Activated CD4-positive, alpha-beta T cell treated with anti-CD3 and anti-CD28 coated beads, Interleukin-2, amount 50 U/mL, for 1 hour (primary cell): ENCODE measurements around the gene CMTR1.
"Not testable (repeated sequence)": the region's sequence is repeated elsewhere in the genome, so short reads cannot be mapped to it uniquely, and the experiment has no call there.

ENCODE experiments used
- DNase-seq: peaks from one replicate; pipeline ENCODE4 v3.0.0-alpha.2; 2020

The CMTR1 gene, protein sequence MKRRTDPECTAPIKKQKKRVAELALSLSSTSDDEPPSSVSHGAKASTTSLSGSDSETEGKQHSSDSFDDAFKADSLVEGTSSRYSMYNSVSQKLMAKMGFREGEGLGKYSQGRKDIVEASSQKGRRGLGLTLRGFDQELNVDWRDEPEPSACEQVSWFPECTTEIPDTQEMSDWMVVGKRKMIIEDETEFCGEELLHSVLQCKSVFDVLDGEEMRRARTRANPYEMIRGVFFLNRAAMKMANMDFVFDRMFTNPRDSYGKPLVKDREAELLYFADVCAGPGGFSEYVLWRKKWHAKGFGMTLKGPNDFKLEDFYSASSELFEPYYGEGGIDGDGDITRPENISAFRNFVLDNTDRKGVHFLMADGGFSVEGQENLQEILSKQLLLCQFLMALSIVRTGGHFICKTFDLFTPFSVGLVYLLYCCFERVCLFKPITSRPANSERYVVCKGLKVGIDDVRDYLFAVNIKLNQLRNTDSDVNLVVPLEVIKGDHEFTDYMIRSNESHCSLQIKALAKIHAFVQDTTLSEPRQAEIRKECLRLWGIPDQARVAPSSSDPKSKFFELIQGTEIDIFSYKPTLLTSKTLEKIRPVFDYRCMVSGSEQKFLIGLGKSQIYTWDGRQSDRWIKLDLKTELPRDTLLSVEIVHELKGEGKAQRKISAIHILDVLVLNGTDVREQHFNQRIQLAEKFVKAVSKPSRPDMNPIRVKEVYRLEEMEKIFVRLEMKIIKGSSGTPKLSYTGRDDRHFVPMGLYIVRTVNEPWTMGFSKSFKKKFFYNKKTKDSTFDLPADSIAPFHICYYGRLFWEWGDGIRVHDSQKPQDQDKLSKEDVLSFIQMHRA

DNA sequence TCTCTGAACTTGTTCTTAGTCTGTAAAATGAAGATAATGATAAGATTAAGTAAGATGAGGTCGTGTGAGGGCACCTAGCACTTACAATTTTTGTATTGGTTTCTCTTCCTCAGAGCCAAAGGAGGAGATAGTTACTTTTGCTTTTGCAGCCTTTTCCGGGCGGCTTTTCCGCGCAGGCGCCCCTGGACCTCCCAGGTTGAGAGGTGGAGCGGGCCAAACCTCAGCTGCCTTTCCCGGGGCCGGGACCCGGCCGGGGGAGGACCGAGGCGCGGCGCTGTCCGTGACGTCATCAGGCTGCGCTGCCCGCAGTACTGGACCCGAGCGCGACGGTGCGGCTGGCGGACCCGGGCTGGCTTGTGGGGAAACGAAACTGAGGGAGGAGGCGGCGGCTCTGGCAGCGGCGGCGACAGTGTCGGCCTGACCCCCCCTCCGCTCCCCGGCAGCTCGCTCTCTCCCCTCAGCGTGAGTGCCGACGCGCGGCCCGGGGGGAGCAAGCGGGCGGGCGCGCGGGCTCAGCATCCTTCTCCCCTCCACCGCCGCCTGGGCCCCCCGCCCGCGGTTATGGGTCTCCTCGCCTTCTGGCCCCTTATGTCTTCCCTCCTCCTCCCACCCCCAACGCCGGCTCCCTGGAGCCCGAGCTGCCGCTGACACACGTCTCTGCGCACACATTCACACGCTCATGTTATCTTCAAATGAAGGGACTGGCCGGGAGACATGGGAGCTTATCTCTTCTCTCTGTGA is at the start of gene CMTR1:
Gene CMTR1 (plus strand): TSS at position 306 of the 741 bp plus-strand sequence. CDS start 2,409 bp downstream, outside the sequence.
- DNase-seq, result peak; percentile 97

DNA sequence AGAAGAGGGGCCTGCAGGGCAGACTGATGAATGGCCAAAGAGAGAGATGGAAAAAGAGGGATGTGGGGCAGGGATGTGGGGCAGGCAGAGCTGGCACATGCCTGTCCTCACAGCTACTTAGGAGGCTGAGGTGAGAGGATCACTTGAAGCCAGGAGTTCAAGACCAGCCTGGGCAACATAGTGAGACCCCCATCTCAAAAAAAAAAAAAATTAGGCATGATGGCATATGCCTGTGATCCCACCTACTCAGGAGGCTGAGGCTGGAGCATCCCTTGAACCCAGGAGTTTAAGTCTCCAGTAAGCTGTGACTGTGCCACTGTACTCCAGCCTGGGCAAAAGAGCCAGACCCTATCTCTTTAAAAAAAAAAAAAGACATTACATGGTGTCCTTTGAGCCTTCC is 44.4 kb upstream of the CMTR1 start:
- DNase-seq, result no peak

DNA sequence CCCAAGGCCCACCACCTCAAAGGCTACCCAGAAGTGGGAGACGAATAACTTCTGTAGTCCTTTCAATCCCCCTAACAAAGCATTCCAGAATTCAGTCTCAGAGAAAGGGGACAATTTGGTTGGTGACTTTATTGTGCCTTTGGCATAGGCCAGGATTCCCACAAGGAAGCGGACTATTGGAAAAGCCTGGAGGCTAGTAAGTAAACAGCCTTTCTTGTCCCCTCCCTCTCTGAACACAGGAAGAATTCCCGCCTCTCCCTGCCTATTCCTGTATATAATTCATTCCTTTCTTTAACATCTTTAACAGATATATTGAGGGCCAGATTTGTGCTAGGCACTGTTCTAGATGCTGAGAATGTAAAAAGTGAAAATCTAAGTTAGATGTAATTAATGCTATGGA is 43.2 kb upstream of the CMTR1 start:
- no peak for DNase-seq

DNA sequence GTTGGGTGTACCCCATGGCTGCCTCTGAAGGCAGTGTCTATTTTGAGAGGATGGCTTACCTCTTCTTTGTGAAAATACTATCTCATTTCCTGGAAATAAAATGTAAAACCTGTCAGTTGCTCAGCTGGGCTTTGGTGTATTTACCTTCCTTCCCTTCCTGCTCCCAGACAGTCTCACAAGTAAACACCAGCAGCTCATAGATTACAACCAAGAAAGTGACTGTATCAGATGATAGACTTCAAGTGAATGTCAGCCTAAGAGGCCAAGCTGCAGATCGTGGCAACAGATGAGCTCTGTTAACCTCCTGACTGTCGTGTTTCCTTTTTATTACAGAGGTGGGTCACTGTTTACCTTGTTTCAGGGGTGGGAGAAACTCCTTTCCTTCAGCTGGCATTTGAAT is 41.9 kb upstream of the CMTR1 start:
- DNase-seq, result no peak

DNA sequence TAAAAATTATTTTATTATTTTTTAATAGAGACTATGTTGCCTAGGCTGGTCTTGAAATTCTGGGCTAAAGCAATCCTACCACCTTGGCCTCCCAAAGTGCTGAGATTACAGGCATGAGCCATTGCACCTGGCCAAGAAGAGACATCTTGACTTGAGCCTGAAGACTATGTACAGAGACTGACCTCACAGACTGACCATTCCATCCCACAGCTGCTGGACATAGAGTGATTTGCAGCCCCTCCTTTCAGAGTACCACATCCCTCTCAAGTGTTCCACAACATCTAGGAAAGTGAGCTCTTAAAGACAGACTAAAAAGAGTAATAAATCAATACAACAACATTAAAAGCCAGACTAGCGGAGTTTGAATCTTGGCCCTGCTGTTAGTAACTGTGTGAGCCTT is 40.2 kb upstream of the CMTR1 start:
- DNase-seq, result no peak

DNA sequence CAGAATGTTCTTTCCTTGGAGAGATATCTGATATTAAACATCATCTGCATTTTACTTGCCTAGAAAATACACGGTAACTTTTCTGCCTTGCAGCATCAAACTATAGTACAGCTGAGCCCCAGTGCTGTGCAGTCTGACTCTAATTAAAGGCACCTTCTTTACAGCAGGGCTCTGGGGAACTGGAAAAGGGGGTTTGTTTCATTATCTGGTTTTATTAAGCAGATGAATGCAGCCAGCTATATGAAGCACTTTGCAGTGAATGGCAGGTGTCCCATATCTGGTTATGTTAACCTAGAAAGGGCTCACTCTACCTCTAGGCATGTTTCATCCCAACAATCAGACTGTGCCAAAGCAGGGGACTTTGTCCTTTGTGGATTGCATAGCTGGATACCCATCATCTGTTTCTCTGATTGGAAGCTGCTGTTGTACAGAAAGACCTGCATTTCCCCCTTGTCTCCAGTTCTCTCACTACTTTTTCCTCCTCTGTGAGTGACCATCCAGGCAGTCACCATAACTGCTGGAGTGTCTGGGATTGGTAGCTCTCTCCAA is 39.6 kb upstream of the CMTR1 start:
- DNase-seq, result no peak

DNA sequence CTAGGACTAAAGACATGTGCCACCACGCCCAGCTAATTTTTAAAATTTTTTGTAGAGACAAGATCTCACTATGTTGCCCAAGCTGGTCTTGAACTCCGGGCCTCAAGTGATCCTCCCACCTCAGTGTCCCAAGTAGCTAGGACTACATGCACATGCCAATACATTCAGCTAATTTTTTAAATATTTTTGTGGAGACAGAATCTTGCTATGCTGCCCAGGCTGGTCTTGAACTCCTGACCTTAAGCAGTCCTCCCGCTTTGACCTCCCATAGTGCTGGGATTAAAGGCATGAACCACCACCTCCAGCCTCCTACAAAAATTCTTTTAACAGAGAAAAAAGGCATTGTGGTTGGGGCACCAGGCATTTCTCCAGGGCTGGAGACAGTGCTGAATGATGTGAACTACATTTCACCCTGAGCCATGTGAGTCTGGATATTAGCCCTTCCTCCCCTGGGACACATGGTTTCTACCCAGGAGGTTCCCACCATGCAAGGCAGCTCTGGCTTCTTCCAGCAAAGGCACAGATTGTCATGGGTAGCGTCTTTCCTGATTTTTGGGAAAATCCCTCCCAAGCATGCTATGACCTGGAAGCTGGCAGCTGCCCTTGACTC is 36.3 kb upstream of the CMTR1 start:
- DNase-seq, result no peak

DNA sequence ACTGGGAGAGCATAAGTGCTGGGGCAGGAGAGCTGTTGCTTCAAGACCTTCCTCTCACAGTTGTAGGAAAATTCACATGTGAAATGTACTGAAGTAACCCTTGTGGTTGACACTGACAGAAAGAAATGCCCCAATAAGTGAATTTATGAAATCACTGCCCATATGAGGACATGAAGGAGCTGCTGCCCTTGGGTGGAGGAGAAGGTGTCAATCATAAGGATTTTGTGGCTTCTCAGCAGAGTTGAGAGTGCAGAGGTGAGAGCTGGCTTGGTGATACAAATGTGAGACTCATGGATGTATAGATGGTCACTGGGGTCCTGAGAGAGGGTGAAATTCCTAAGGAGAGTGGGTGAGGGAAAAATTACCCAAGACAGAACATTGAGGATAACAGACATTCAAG is 33.9 kb upstream of the CMTR1 start:
- no peak for DNase-seq

DNA sequence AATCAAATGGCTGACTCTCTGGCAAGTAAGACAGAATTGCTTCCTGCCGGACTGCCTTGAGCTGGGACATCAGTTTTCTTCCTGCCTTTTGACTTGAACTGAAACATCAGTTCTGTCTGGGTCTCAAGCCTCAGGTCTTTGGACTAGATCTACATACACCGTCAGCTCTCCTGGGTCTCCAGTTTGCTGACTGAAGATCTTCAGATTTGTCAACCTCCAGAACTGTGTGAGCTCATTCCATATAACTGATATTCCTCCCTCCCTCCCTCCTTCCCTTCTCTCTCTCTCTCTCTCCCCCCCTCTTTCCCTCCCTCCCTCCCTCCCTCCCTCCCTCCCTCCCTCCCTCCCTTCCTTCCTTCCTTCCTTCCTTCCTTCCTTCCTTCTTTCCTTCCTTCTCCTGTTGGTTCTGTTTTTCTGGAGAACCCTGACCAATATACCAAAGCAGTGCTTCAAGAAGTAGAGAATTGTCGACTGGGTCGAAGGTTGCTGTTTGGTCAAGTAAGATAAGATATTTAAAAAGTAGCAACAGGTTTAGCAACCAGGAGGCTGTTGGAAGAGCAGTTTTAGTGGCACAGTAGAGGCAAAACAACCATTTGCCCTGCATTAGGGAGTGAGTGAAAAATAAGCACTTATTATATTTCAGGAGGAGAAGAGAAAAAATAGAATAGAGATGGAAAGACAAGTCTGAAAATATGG is 33.1 kb upstream of the CMTR1 start:
- no peak for DNase-seq

DNA sequence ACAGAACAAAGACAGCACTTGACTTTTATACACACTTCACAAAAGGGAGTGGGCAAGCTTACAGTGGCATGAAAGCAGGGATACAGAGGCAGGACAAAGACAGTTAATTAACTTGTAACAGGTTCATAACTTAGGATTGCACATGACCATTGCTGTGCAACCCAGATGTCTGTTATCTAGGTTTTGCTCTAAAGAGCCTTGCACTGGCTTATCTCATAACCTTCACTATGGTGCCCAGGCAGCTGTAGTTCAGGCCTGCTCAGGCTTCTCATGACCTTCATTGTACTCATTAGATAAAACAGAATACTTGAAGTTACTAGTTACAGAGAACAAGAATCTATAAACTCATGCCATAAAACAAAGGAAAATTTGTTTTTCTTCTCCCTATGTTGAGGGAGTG is 31.4 kb upstream of the CMTR1 start:
- DNase-seq, result not testable (repeated sequence)

DNA sequence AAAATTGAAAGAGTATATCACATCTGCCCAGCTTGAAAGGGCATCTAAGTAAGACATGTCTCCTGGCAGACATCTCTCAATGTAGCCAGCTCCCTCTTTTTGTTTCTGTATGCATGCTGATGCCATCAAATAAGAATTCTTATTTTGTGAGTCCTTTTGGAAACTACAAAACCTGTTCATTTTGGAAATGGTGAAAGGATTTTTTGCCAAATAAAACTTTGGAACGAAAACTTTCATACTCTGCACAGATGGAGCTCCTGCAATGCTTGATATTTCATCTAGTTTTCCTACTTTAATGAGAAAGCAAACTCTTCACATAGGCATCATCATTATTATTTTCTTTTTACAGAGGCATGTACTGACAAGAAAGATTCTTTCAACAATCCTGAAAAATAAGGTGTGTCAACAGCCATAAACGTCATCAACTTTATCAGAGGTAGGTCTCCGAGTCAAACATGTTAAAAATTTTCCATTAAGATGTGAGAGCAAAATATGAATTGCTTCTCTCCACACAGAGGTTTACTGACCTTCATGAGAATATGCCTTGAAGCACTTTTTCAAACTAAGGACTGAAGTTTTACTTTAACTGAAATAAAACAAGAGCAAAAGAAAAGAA is 26.2 kb upstream of the CMTR1 start:
- no peak for DNase-seq

DNA sequence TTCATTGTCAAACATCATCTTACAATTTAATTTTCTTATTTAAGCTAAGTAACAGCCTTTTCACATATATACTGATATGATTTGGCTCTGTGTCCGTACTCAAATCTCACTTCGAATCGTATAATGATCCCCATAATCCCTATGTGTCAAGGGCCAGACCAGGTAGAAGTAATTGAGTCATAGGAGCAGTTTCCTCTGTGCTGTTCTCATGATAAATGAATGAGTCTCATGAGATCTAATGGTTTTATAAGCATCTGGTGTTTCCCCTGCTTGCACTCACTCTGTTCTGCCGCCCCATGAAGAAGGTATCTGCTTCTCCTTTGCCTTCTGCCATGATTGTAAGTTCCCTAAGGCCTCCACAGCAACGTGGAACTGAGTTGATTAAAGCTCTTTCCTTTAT is 25.1 kb upstream of the CMTR1 start:
- DNase-seq, result no peak

DNA sequence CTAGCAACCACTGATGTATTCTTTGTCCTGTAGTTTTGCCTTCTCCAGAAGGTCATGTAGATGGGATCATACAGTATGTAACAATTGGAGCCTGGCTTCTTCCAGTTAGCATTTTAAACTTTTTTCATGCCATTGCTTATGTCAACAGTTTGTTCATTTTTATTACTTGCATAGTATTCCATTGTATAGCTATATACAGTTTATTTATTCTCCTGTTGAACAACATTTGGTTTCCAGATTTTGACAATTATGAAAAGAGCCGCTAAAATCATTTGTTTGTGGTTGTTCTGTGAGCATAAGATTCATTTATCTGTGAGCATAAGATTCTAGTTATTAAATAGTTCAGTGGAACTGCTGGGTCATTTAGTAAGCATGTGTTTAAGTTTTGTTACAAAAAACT is 23.5 kb upstream of the CMTR1 start:
- no peak for DNase-seq

DNA sequence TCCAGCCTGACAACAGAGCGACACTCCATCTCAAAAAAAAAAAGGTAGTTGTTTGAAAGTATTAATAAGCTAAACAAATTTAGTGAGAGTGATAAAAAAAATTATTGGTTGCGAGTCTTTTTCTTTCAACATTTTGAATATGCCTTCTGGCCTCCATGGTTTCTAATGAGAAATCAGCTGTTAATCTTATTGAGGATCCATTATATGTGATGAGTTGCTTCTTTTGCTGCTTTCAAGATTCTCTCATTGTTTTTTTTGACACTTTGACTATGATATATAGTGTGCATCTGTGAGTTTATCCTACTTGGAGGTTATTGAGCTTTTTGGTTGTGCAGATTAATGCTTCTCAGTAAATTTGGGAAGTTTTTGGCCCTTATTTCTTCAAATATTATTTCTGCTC is 15.6 kb upstream of the CMTR1 start:
- DNase-seq, result no peak

DNA sequence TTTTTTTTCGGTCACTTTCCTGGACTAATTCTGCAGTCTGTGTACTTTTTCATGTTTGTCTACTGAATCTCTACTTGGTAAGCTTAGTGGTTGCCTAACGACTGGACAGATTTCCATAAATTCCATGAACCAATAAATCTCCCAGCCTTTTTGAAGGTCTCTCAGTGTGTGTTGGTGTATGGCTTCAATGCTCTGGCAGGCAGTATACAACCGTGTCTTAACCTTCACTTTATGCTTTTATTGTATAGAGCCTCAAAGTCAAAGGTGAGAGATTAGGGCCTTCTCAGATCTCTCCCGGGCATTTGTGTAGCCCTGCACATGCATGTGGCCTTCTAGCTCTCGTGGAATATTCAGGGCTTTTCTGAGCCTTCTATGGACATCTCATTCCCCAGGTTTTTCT is 14.3 kb upstream of the CMTR1 start:
- no peak for DNase-seq

DNA sequence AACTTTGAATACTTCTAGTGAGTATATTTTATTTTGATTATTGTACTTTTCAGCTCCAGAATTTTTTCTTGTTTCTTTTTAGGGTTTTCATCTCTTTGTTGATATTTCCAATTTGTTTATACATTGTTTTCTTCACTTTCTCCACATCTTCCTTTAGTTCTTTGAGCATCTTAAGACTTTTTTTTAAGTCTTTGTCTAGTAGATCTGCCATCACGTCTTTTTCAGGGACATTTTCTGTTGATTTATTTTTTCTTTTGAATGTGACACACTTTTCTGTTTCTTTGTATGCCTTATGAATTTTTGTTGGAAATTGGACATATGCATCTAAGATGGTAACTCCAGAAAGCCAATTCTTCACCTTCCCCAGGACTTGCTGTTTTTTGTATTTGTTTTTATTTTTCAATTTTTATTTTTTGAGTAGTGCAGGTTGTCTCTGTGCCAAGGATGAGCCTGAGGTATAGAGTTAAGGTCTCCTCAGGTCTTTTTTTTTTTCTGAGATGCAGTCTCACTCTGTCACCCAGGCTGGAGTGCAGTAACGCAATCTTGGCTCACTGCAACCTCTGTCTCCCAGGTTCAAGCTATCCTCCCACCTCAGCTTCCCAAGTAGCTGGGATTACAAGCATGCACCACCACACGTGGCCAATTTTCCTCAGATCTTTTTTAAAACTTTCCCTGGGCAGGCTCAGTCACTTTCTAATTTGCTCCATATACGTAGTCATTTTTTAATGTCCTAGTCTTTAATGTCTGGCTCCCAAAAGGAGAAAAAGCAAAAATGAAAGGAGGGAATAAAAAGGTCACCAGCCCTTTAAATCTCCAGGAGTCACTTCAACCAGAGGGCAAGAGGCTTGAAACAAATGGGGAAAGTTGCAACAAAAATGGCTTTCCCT is 6.7 kb upstream of the CMTR1 start:
- no peak for DNase-seq

DNA sequence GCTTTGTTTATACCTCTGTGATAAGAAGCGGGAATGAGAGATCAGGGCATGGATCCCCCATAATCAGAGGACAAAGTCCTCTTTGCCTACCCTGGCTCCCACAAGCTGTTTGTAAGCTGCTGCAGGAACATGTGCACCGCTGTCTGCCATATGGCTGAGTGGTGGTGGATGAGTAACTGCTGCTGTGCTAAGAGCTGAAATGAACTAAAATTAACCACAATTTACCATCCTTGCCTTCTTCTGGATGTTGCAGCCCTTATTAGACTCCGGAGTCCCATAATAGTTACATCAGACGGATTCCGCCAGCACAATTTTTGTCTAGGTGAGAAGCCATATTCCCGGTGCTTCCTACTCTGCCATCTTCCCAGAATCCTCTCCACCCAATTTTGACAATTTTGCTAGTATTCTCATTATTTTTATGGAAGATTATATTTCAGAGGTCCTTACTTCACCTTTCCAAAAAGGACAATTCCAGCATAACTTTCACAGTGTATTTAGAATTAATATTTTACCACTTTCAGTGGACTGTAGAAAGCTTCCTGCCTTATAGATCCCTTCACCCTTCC is 6.0 kb upstream of the CMTR1 start:
- DNase-seq, result no peak

DNA sequence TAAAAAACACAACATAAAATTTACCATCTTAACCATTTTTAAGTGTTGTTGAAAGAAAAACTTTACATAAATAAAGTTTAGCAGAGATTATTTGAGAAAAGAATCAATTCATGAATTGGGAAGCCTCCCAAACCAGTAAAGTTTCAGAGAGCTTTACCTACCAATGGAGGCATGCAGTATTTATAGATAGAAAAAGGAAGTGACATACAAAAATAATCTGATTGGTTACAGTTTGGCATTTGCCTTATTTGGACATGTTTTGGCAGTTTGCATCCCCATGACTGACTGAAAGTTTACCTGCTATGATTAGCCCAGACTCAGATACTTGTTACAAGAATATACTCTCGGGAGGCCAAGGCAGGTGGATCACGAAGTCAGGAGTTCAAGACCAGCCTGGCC is 3.7 kb upstream of the CMTR1 start:
- DNase-seq, result no peak

DNA sequence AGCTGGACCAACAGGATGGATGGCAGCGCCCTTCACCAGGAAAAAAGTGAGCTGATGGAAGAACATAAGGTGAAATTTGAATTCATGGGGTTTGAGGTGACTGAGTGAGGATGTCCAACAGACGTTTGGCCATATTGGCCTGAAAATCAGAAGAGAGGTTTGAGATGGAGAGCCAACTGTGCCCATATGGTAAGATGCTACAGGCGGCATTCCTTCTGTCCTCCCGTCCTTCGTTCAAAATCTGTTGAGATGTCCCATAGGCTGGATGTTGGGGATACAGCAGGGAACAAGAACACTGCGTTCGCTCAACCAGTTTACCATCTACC is 468 bp upstream of the CMTR1 start:
- no peak for DNase-seq

DNA sequence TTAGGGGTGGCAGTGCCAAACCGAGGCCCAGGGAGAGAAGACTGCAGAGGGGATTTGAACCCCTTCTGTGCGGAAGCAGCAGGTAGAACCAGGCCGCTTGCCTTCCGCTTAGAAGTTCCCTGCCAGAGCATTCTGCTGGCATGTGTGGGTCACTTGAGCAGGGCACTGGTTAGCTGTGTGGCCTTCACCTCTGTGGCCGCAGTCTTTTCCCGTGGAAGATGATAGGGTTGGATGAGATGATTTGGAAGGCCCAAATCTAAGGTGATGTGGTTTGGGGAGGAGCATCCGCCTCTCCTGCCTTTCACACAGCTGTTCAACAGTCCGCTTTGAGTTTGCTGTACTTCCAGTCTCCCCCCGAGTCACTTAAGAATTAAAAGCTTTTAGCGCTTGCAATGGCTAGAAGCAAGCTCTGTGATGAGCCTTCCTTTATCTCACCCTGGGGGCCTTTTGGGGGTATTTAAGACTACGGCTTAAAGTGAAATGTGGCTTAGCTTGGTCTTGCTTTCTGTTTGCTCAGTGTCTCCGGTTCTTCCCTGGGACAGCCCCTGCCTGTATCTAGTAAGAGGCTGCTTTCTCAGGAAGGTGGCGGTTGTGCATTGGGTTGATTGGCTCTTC is 743 bp downstream of the CMTR1 start:
- peak; percentile 2 for DNase-seq
